Measurements from ENCODE around the gene TRIM65. TPM values are rescaled to one million over a fixed set of nuclear protein-coding genes. Genes with fewer than 3 reads are reported as not detected.

The TRIM65 gene
- total and polyA plus RNA-seq, 2 of the 13 experiments (the other 11 are each of a cell fraction or from before 2014, with no cell fraction given) = 10.3 to 22.4 TPM

DNA sequence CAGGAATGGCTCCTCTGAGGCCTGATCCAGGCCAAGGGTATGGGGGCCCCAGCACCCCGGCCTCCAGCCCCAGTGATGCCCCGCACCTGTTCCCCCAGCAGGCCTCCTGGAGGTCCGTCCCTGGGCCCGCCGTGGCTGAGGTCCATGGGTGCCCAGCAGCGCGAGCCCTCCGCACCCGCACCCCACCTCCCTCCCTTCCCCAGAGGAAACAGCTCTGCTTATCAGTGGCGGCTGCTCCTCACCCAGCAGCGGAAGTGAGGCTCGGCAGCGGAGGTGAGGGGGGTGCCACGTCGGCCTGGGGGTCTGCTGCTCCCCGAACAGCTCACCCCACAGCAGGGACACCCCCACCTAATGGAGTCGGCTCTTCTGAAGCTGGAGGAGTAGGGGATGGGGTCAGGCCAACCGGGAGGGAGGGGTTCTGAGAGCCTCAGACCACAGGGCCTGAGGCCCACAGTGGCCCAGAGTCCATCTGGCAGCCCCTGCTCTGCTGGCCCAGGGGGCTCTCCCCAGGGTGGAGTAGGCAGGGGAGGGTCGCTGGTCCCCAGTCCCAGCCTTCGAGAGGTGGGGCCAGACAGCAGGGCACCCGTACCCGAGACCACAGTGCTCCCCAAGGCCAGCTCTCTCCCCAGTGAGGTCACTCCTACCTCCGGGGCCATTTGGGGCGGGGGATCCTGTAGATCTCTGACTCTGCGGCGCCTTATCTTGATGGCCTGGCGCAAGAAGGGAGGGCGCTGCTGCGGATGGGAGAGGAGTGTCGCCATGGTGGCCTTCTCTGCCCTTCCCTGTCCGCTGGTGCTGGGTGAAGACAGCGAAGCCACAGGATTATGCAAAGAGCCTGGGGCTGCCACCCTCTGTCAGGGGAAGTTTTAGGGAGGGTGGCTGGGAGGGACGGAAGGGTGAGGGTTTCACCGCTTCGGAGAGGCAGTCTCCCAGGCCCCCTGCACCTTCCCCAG lies 52.9 kb downstream of the TRIM65 start, which contains the start of gene UNC13D (continued):
- TF ChIP-seq, protein P1, sequence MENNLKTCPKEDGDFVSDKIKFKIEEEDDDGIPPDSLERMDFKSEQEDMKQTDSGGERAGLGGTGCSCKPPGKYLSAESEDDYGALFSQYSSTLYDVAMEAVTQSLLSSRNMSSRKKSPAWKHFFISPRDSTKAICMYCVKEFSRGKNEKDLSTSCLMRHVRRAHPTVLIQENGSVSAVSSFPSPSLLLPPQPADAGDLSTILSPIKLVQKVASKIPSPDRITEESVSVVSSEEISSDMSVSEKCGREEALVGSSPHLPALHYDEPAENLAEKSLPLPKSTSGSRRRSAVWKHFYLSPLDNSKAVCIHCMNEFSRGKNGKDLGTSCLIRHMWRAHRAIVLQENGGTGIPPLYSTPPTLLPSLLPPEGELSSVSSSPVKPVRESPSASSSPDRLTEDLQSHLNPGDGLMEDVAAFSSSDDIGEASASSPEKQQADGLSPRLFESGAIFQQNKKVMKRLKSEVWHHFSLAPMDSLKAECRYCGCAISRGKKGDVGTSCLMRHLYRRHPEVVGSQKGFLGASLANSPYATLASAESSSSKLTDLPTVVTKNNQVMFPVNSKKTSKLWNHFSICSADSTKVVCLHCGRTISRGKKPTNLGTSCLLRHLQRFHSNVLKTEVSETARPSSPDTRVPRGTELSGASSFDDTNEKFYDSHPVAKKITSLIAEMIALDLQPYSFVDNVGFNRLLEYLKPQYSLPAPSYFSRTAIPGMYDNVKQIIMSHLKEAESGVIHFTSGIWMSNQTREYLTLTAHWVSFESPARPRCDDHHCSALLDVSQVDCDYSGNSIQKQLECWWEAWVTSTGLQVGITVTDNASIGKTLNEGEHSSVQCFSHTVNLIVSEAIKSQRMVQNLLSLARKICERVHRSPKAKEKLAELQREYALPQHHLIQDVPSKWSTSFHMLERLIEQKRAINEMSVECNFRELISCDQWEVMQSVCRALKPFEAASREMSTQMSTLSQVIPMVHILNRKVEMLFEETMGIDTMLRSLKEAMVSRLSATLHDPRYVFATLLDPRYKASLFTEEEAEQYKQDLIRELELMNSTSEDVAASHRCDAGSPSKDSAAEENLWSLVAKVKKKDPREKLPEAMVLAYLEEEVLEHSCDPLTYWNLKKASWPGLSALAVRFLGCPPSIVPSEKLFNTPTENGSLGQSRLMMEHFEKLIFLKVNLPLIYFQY (CRISPR knock-in tag; IDR thresholded peaks at IDR 0.05; ENCODE audit: borderline replicate concordance) = peak; percentile 58; the same call in 1 of the 2 replicates
- TF ChIP-seq HDAC1 (CRISPR knock-in tag; IDR thresholded peaks at IDR 0.05) (peak; percentile 77; the same call in 1 of the 2 replicates), IRX3 (CRISPR knock-in tag; IDR thresholded peaks at IDR 0.05; ENCODE audit: borderline replicate concordance, low read depth) (no peak), TRIM24 (CRISPR knock-in tag; IDR thresholded peaks at IDR 0.05) (no peak), STAG1 (CRISPR knock-in tag; IDR thresholded peaks at IDR 0.05) (no peak; the same call in 1 of the 2 replicates), AGO2 (optimal IDR thresholded peaks at IDR 0.05; ENCODE audit: low read depth, low read length) (peak; percentile 51), YY1 (IDR thresholded peaks at IDR 0.05; ENCODE audit: insufficient read depth, insufficient replicate concordance, low read depth, low read length) (no peak), GZF1 (CRISPR knock-in tag; IDR thresholded peaks at IDR 0.05) (0 out of 2 replicates have a peak, but pooled peaks have one; percentile 6), NR2C2 (CRISPR knock-in tag; IDR thresholded peaks at IDR 0.05; ENCODE audit: borderline replicate concordance) (peak; percentile 44; the same call in 1 of the 2 replicates), ISL2 (CRISPR knock-in tag; IDR thresholded peaks at IDR 0.05) (peak; percentile 21; the same call in 1 of the 2 replicates)
- TF ChIP-seq, protein P2, sequence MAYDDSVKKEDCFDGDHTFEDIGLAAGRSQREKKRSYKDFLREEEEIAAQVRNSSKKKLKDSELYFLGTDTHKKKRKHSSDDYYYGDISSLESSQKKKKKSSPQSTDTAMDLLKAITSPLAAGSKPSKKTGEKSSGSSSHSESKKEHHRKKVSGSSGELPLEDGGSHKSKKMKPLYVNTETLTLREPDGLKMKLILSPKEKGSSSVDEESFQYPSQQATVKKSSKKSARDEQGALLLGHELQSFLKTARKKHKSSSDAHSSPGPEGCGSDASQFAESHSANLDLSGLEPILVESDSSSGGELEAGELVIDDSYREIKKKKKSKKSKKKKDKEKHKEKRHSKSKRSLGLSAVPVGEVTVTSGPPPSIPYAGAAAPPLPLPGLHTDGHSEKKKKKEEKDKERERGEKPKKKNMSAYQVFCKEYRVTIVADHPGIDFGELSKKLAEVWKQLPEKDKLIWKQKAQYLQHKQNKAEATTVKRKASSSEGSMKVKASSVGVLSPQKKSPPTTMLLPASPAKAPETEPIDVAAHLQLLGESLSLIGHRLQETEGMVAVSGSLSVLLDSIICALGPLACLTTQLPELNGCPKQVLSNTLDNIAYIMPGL (CRISPR knock-in tag; IDR thresholded peaks at IDR 0.05; ENCODE audit: borderline replicate concordance in 1 of 2, low read depth in 1 of 2) = peak in 1 of 2 experiments; percentile 44; a peak in 1 of 4 replicates
- TF ChIP-seq, protein P3, sequence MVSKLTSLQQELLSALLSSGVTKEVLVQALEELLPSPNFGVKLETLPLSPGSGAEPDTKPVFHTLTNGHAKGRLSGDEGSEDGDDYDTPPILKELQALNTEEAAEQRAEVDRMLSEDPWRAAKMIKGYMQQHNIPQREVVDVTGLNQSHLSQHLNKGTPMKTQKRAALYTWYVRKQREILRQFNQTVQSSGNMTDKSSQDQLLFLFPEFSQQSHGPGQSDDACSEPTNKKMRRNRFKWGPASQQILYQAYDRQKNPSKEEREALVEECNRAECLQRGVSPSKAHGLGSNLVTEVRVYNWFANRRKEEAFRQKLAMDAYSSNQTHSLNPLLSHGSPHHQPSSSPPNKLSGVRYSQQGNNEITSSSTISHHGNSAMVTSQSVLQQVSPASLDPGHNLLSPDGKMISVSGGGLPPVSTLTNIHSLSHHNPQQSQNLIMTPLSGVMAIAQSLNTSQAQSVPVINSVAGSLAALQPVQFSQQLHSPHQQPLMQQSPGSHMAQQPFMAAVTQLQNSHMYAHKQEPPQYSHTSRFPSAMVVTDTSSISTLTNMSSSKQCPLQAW (CRISPR knock-in tag; IDR thresholded peaks at IDR 0.05) = peak; percentile 33; the same call in 1 of the 2 replicates
- TF ChIP-seq, protein P4, sequence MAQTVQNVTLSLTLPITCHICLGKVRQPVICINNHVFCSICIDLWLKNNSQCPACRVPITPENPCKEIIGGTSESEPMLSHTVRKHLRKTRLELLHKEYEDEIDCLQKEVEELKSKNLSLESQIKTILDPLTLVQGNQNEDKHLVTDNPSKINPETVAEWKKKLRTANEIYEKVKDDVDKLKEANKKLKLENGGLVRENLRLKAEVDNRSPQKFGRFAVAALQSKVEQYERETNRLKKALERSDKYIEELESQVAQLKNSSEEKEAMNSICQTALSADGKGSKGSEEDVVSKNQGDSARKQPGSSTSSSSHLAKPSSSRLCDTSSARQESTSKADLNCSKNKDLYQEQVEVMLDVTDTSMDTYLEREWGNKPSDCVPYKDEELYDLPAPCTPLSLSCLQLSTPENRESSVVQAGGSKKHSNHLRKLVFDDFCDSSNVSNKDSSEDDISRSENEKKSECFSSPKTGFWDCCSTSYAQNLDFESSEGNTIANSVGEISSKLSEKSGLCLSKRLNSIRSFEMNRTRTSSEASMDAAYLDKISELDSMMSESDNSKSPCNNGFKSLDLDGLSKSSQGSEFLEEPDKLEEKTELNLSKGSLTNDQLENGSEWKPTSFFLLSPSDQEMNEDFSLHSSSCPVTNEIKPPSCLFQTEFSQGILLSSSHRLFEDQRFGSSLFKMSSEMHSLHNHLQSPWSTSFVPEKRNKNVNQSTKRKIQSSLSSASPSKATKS (CRISPR knock-in tag; IDR thresholded peaks at IDR 0.05) = no peak; the same call in 1 of the 2 replicates
- TF ChIP-seq, protein P5, sequence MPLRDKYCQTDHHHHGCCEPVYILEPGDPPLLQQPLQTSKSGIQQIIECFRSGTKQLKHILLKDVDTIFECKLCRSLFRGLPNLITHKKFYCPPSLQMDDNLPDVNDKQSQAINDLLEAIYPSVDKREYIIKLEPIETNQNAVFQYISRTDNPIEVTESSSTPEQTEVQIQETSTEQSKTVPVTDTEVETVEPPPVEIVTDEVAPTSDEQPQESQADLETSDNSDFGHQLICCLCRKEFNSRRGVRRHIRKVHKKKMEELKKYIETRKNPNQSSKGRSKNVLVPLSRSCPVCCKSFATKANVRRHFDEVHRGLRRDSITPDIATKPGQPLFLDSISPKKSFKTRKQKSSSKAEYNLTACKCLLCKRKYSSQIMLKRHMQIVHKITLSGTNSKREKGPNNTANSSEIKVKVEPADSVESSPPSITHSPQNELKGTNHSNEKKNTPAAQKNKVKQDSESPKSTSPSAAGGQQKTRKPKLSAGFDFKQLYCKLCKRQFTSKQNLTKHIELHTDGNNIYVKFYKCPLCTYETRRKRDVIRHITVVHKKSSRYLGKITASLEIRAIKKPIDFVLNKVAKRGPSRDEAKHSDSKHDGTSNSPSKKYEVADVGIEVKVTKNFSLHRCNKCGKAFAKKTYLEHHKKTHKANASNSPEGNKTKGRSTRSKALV (CRISPR knock-in tag; IDR thresholded peaks at IDR 0.05) = peak; percentile 73; the same call in 1 of the 2 replicates

Measured in HepG2 (cell line).